ENCODE measurements around the gene BMAL1. TPM values are rescaled to one million over a fixed set of nuclear protein-coding genes. Genes with fewer than 3 reads are reported as not detected.

The BMAL1 gene
- polyA plus RNA-seq, 1 donor (not counting 4 experiments of a cell fraction or from before 2014, with no cell fraction given) = 27.5 TPM

GRCh38 chr11:13421561-13421960 lies 144.0 kb downstream of the BMAL1 start:
- peaks cover 34% of the 10 kb centered on the region for H3K79me2 ChIP-seq (ENCODE audit: control insufficient read depth, insufficient read depth, low read length)
- H3K9me1 ChIP-seq (ENCODE audit: control insufficient read depth, extremely low read depth, insufficient read depth, low read length) = no peaks in the 10 kb centered on the region
- FAIRE-seq = no peak
- dilution Hi-C loops (cut with MboI; ENCODE audit: extremely low pct_ligation_motif_present, low sequenced_read_pairs) = no loop called here
- no peak overlapping the region for H3K4me3 ChIP-seq (ENCODE audit: control insufficient read depth in 2 of 3, extremely low read depth in 1 of 3, insufficient read depth in 2 of 3, low read depth in 1 of 3, low read length in 3 of 3)
- no peaks in the 10 kb centered on the region for H3K27me3 ChIP-seq (ENCODE audit: control insufficient read depth, extremely low read depth, insufficient read depth, low read length)
- TF ChIP-seq EZH2 (IDR thresholded peaks at IDR 0.05; ENCODE audit: low read length) (no peak), CTCF (optimal IDR thresholded peaks at IDR 0.05 in 1 of 3, IDR thresholded peaks at IDR 0.05 in 1 of 3, conservative IDR thresholded peaks at IDR 0.05 in 1 of 3; ENCODE audit: extremely low read depth in 1 of 3, insufficient read depth in 2 of 3, low read length in 3 of 3) (no peak)
- H3K4me1 ChIP-seq (ENCODE audit: control insufficient read depth, extremely low read depth, insufficient read depth, low read length) = no peaks in the 10 kb centered on the region
- no peak overlapping the region for H2AFZ ChIP-seq (ENCODE audit: control insufficient read depth, low read length)
- no peak overlapping the region for H3K27ac ChIP-seq (ENCODE audit: control insufficient read depth, insufficient read depth, low read length)
- DNase-seq (ENCODE audit: low read depth, low spot score) = no peak
- H3K9ac ChIP-seq (ENCODE audit: control insufficient read depth, extremely low read depth, insufficient read depth, low read length) = no peak overlapping the region
- H3K4me2 ChIP-seq (ENCODE audit: control insufficient read depth, extremely low read depth, insufficient read depth, low read depth, low read length) = no peak overlapping the region
- H4K20me1 ChIP-seq (ENCODE audit: control insufficient read depth, extremely low read depth, insufficient read depth, low read length) = peaks cover 4% of the 10 kb centered on the region
- H3K9me3 ChIP-seq (ENCODE audit: control insufficient read depth, low read depth, low read length) = no peaks in the 10 kb centered on the region
- H3K36me3 ChIP-seq (ENCODE audit: control insufficient read depth in 2 of 2, extremely low read depth in 1 of 2, insufficient read depth in 2 of 2, low read length in 2 of 2) = peaks cover 4 to 10% of the 10 kb centered on the region in 2 experiments

- Histone ChIP-seq H4K20me1 (ENCODE audit: control insufficient read depth, extremely low read depth, insufficient read depth, low read length) (peaks cover 4% of the 10 kb centered on the region), H3K4me3 (ENCODE audit: control insufficient read depth in 2 of 3, extremely low read depth in 1 of 3, insufficient read depth in 2 of 3, low read depth in 1 of 3, low read length in 3 of 3) (no peak overlapping the region), H3K4me2 (ENCODE audit: control insufficient read depth, extremely low read depth, insufficient read depth, low read depth, low read length) (no peak overlapping the region), H3K9me3 (ENCODE audit: control insufficient read depth, low read depth, low read length) (no peaks in the 10 kb centered on the region), H3K79me2 (ENCODE audit: control insufficient read depth, insufficient read depth, low read length) (peaks cover 51% of the 10 kb centered on the region), H3K27ac (ENCODE audit: control insufficient read depth, insufficient read depth, low read length) (no peak overlapping the region), H3K36me3 (ENCODE audit: control insufficient read depth in 2 of 2, extremely low read depth in 1 of 2, insufficient read depth in 2 of 2, low read length in 2 of 2) (peaks cover 0 to 8% of the 10 kb centered on the region in 2 experiments), H3K9ac (ENCODE audit: control insufficient read depth, extremely low read depth, insufficient read depth, low read length) (no peak overlapping the region), H3K4me1 (ENCODE audit: control insufficient read depth, extremely low read depth, insufficient read depth, low read length) (no peaks in the 10 kb centered on the region), H2AFZ (ENCODE audit: control insufficient read depth, low read length) (no peak overlapping the region), H3K27me3 (ENCODE audit: control insufficient read depth, extremely low read depth, insufficient read depth, low read length) (no peaks in the 10 kb centered on the region), H3K9me1 (ENCODE audit: control insufficient read depth, extremely low read depth, insufficient read depth, low read length) (no peaks in the 10 kb centered on the region)
- dilution Hi-C loops (cut with MboI; ENCODE audit: extremely low pct_ligation_motif_present, low sequenced_read_pairs) = no loop called here
- TF ChIP-seq EZH2 (IDR thresholded peaks at IDR 0.05; ENCODE audit: low read length) (no peak), CTCF (optimal IDR thresholded peaks at IDR 0.05 in 1 of 3, IDR thresholded peaks at IDR 0.05 in 1 of 3, conservative IDR thresholded peaks at IDR 0.05 in 1 of 3; ENCODE audit: extremely low read depth in 1 of 3, insufficient read depth in 2 of 3, low read length in 3 of 3) (no peak)
- FAIRE-seq = no peak
- DNase-seq (ENCODE audit: low read depth, low spot score) = no peak
Observed at GRCh38 chr11:13423372-13423771, 145.8 kb downstream of the BMAL1 start.

All from keratinocyte (primary cell).